Psoas muscle (tissue), 8 donors: ENCODE data around the gene URM1. TPM values are rescaled to one million over a fixed set of nuclear protein-coding genes. Genes with fewer than 3 reads are reported as not detected.

Experiments used
- ATAC-seq, 4 donors: fragments of 200-7000 bp; cut with Tn5 transposase; one replicate each; pipeline ENCODE4 v1.9.1; 2020; ENCODE audit warnings: moderate library complexity in 3 of 4, mild to moderate bottlenecking in 2 of 4
- DNase-seq, 2 donors: peaks; one replicate each; pipeline ENCODE4 v3.0.0-alpha.2; 2020
- H3K27ac ChIP-seq: fragments of 200-600 bp; one replicate; pipeline ENCODE4 v1.8.0; 2022
- H3K27me3 ChIP-seq, 3 donors: fragments of 200-600 bp in 1 of 3; one replicate each; pipeline versions ENCODE4 v1.6.1 to v1.8.0; 2013 to 2022; ENCODE audit warnings: low read length in 2 of 3, mild to moderate bottlenecking in 2 of 3, moderate library complexity in 1 of 3; ENCODE audit not compliant: insufficient read depth in 3 of 3
- H3K36me3 ChIP-seq, 2 donors: fragments of 200-600 bp in 1 of 2; one replicate each; pipeline versions ENCODE4 v1.6.1 to v1.8.0; 2013 to 2022; ENCODE audit warnings: low read depth in 1 of 2, mild to moderate bottlenecking in 1 of 2, moderate library complexity in 1 of 2; ENCODE audit not compliant: insufficient read depth in 1 of 2
- H3K4me1 ChIP-seq: fragments of 200-600 bp; one replicate; pipeline ENCODE4 v1.8.0; 2022
- H3K4me3 ChIP-seq: fragments of 200-600 bp; one replicate; pipeline ENCODE4 v1.8.0; 2022; ENCODE audit warnings: mild to moderate bottlenecking
- H3K9me3 ChIP-seq: fragments of 200-600 bp; one replicate; pipeline ENCODE4 v1.8.0; 2022
- WGBS, 3 donors: extraction: QIAGEN DNeasy Blood & Tissue Kit; methylation state at CpG; one replicate each; pipeline versions ENCODE4 v1.1.6 to v1.1.7; 2013; 5-methylcytosine and 5-hydroxymethylcytosine counted together
- intact Hi-C, 2 donors: fragments of 100-400 bp; cut with DNase I; formaldehyde crosslinking; loops; one replicate each; pipeline versions ENCODE4 v1.11.0 to v1.14.2; 2022
- polyA plus RNA-seq, 3 donors: library from polyadenylated mRNA; stranded (reverse); fragments of 200-250 nt; gene quantifications; one replicate each; pipeline ENCODE4 v1.2.3, GENCODE V29; 2013
- total RNA-seq, 4 donors: library from RNA; stranded (reverse); fragmentation: NEBNext Ultra II Directional in 2 of 4; extraction: Animal tissue kit (Norgen Biotek cat#: 25700) in 2 of 4; gene quantifications; one replicate each; pipeline versions ENCODE4 v1.2.1 to v1.2.4, GENCODE V29; 2021 to 2023
- TF ChIP-seq, protein P1 (sequence below): fragments of 200-600 bp; IDR thresholded peaks from one replicate; pipeline ENCODE4 v1.8.0; 2022; ENCODE audit warnings: antibody characterized with exemption
- donor health status: healthy with polysubstance abuse.
- donor health status: DM: no; HTN: no; CAD: no; lungs with moderate emphysema.
- donor health status: Bipolar disorder and iron deficiency.
- donor health status: healthy.
- donor health status: DM: yes; HTN: yes; CAD: no.
- donor health status: DM: no; HTN: no; CAD: no.
- donor health status: DM: no; HTN: no; CAD: no.
- donor health status: DM: yes; HTN: yes; CAD: no.

Gene URM1
- total and polyA plus RNA-seq, 7 donors = 34.5 to 111 (median 57.9) TPM

DNA sequence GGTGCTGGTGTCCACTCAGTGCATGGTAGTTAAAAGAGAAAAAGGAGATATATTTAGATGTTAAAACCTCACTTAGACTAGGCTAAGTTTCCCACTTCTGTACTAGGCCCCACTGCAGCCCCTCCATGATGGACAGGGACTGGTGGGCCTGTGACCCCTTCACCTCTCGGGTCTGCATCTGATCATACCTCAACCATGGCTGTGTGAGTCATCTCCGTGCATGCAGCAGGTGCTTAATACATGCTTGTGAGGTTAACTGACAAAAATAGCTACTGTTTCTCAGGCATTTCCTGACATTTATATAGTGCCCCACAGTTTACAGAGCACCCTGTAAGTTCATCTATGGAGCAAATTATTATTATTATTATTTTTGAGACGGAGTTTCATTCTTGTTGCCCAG, 8.4 kb upstream of the URM1 start:
- intact Hi-C loops = loop anchor here (1.0 to 5.0 kb wide), 2 partner anchors 50 kb away; no protein-coding TSS in a partner anchor
- Histone ChIP-seq H3K27ac (peak overlapping the region; percentile 24), H3K4me3 (no peak overlapping the region), H3K9me3 (no peaks in the 10 kb centered on the region), H3K27me3 (peaks cover 0 to 8% (median 3%) of the 10 kb centered on the region in 3 donors), H3K36me3 (peaks cover 0 to 22% of the 10 kb centered on the region in 2 donors), H3K4me1 (peaks cover 22% of the 10 kb centered on the region)
- TF ChIP-seq, protein P1, sequence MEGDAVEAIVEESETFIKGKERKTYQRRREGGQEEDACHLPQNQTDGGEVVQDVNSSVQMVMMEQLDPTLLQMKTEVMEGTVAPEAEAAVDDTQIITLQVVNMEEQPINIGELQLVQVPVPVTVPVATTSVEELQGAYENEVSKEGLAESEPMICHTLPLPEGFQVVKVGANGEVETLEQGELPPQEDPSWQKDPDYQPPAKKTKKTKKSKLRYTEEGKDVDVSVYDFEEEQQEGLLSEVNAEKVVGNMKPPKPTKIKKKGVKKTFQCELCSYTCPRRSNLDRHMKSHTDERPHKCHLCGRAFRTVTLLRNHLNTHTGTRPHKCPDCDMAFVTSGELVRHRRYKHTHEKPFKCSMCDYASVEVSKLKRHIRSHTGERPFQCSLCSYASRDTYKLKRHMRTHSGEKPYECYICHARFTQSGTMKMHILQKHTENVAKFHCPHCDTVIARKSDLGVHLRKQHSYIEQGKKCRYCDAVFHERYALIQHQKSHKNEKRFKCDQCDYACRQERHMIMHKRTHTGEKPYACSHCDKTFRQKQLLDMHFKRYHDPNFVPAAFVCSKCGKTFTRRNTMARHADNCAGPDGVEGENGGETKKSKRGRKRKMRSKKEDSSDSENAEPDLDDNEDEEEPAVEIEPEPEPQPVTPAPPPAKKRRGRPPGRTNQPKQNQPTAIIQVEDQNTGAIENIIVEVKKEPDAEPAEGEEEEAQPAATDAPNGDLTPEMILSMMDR = no peak
- no peak for DNase-seq
- no peak for ATAC-seq
- WGBS, 3 donors = 48 to 58% (median 58%) methylated on average over 3 of the region's 3 CpGs

DNA sequence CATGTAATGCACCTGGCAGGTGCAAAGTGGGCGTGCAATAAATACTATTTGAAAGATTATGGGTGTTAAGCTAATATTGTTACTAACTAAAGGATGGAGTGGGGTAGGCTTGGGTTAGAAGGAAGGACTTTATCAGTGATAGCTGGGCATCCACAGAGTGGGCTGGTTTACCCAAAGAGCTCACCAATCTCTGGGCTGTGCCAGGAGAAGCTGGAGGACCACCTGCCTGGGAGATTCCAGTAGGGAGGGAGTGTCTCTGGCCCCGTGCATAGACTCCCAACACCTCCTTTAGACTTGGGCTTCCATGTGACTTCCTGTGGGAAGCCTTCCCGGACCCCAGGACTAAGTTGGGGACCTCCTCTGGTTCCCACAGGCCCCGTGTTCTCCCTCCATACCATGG, 5.6 kb upstream of the URM1 start:
- DNase-seq = no peak
- H3K4me3 ChIP-seq = peak overlapping the region; percentile 50
- no peaks in the 10 kb centered on the region for H3K36me3 ChIP-seq
- TF ChIP-seq, protein P1 = no peak
- intact Hi-C loops = no loop called here
- peaks cover 30% of the 10 kb centered on the region for H3K4me1 ChIP-seq
- 81 to 82% (median 82%) methylated on average over 4 of the region's 4 CpGs for WGBS, 3 donors
- H3K9me3 ChIP-seq = no peaks in the 10 kb centered on the region
- no peak for ATAC-seq
- H3K27ac ChIP-seq = no peak overlapping the region
- peaks cover 0 to 8% (median 3%) of the 10 kb centered on the region in 3 donors for H3K27me3 ChIP-seq

DNA sequence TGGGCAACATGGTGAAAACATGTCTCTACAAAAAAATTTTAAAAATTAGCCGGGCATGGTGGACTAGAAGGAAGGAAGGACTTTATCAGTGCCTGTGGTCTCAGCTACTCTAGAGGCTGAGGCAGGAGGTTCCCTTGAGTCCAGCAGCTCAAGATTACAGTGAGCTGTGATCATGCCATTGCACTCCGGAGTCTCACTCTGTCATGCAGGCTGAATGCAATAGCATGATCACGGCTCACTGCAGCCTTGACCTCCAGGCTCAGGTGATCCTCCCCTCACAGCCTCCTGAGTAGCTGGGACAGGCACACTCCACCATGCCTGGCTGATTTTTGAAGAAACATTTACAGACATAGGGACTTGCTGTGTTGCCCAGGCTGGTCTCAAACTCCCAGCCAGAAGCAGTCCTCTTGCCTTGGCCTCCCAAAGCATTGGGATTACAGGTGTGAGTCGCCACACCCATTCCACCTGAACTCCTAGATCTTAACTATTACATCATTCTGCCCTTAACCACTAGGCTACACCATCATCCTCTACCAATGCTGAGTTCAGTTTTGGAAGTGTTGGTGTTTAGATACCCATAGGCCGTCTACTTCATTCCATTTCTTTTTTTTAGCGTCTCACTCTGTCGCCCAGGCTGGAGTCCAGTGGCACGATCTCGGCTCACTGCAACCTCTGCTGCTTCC, 2.0 kb upstream of the URM1 start:
- TF ChIP-seq, protein P1 = no peak
- H3K27me3 ChIP-seq = peaks cover 0 to 8% (median 3%) of the 10 kb centered on the region in 3 donors
- ATAC-seq (no peak), DNase-seq (no peak)
- H3K27ac ChIP-seq = no peak overlapping the region
- H3K4me3 ChIP-seq = no peak overlapping the region
- H3K9me3 ChIP-seq = no peaks in the 10 kb centered on the region
- intact Hi-C loops = no loop called here
- WGBS, 3 donors = 89 to 90% (median 89%) methylated on average over 9 of the region's 9 CpGs
- H3K36me3 ChIP-seq = peaks cover 0 to 16% of the 10 kb centered on the region in 2 donors
- H3K4me1 ChIP-seq = peaks cover 23% of the 10 kb centered on the region

DNA sequence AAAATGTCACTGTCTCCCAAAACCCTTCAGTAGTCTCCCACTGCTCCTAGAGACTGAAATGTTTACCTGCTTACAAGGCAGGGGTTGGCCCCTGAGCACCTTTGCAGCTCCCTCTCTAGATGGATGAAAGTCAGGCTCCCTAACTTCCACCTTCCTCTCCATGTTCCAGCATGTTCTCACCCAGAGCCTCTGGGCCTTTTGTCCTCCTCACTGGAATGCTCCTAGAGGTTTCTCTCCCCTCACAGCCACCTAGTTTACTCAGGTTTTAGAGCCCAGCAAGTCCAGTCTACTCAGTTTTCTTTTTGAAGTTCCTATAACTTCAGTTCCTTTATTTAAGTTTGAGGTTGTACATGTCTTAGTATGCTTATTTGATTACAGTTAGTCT, 815 bp upstream of the URM1 start:
- Histone ChIP-seq H3K27ac (peak overlapping the region; percentile 94), H3K36me3 (peaks cover 0 to 28% of the 10 kb centered on the region in 2 donors), H3K4me1 (peaks cover 16% of the 10 kb centered on the region), H3K27me3 (peaks cover 0 to 7% (median 0%) of the 10 kb centered on the region in 3 donors), H3K4me3 (peak overlapping the region; percentile 87), H3K9me3 (no peaks in the 10 kb centered on the region)
- TF ChIP-seq, protein P1 = no peak
- DNase-seq (no peak), ATAC-seq (no peak)
- intact Hi-C loops = no loop called here
